Measurements from ENCODE around the gene PAF1. TPM values are rescaled to one million over a fixed set of nuclear protein-coding genes. Genes with fewer than 3 reads are reported as not detected.

The PAF1 gene
- total and polyA plus RNA-seq, 2 of the 13 experiments (the other 11 are each of a cell fraction or from before 2014, with no cell fraction given), result 30.2 to 31.1 TPM

DNA sequence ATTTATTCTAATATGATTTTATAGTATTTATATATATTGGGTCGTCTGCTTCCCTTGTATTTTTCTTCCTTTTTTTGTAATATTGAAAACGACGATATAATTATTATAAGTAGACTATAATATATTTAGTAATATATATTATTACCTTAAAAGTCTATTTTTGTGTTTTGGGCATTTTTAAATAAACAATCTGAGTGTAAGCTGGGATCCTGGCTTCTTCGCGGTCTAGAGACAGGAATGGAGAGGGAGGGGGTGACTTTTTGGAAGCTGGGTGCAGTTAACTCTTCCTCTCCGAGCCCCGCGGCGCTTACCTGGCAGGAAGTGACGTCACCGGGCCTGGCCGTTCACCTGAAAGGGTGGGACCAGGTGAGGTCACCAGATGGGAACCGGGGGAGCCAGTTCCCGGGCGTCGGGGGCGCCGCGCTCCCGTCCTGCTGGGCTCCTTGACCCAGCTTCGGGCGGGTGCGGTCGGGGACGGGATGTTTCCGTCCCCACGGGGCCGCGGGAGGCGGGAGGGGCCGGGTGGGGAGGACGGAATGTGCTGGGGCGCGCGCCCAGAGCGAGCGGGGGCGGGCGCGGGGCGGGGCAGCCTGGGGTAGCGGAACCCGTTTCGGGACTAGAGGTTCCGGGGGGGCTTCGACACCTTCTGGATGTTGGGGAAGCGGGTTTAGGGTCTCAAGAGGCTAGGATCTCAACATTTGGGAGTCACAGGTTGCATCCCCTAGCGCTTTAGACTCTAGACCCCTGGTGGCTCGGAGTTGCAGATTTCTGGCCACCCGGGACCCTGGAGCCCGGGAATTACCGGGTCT lies 18.5 kb upstream of the PAF1 start (continued):
- TF ChIP-seq ZNF616 (CRISPR knock-in tag; IDR thresholded peaks at IDR 0.05; ENCODE audit: low read depth) (0 out of 2 replicates have a peak, but pooled peaks have one; percentile 29), ZNF570 (CRISPR knock-in tag; IDR thresholded peaks at IDR 0.05; ENCODE audit: borderline replicate concordance) (no peak), CBX5 (CRISPR knock-in tag; IDR thresholded peaks at IDR 0.05; ENCODE audit: borderline replicate concordance) (no peak), ZNF292 (CRISPR knock-in tag; IDR thresholded peaks at IDR 0.05; ENCODE audit: borderline replicate concordance, low read depth) (no peak), AGO2 (optimal IDR thresholded peaks at IDR 0.05; ENCODE audit: low read depth, low read length) (peak; percentile 91), GATAD1 (CRISPR knock-in tag; IDR thresholded peaks at IDR 0.05) (no peak), CAMTA2 (CRISPR knock-in tag; IDR thresholded peaks at IDR 0.05; ENCODE audit: borderline replicate concordance) (no peak), ZNF317 (CRISPR knock-in tag; IDR thresholded peaks at IDR 0.05) (no peak), ZNF263 (CRISPR knock-in tag; IDR thresholded peaks at IDR 0.05) (0 out of 2 replicates have a peak, but pooled peaks have one; percentile 10), NFE2L2 (IDR thresholded peaks at IDR 0.05; ENCODE audit: low read length) (no peak), HIVEP1 (CRISPR knock-in tag; IDR thresholded peaks at IDR 0.05) (no peak), HNRNPH1 (optimal IDR thresholded peaks at IDR 0.05; ENCODE audit: low read depth, low read length) (no peak), IKZF4 (CRISPR knock-in tag; IDR thresholded peaks at IDR 0.05; ENCODE audit: borderline replicate concordance, low read depth, not compliant biosample characterization) (no peak), ZNF264 (CRISPR knock-in tag; IDR thresholded peaks at IDR 0.05) (0 out of 2 replicates have a peak, but pooled peaks have one; percentile 28), CEBPB (IDR thresholded peaks at IDR 0.05; ENCODE audit: borderline replicate concordance, low read depth, low read length) (no peak)
- TF ChIP-seq, protein P1, sequence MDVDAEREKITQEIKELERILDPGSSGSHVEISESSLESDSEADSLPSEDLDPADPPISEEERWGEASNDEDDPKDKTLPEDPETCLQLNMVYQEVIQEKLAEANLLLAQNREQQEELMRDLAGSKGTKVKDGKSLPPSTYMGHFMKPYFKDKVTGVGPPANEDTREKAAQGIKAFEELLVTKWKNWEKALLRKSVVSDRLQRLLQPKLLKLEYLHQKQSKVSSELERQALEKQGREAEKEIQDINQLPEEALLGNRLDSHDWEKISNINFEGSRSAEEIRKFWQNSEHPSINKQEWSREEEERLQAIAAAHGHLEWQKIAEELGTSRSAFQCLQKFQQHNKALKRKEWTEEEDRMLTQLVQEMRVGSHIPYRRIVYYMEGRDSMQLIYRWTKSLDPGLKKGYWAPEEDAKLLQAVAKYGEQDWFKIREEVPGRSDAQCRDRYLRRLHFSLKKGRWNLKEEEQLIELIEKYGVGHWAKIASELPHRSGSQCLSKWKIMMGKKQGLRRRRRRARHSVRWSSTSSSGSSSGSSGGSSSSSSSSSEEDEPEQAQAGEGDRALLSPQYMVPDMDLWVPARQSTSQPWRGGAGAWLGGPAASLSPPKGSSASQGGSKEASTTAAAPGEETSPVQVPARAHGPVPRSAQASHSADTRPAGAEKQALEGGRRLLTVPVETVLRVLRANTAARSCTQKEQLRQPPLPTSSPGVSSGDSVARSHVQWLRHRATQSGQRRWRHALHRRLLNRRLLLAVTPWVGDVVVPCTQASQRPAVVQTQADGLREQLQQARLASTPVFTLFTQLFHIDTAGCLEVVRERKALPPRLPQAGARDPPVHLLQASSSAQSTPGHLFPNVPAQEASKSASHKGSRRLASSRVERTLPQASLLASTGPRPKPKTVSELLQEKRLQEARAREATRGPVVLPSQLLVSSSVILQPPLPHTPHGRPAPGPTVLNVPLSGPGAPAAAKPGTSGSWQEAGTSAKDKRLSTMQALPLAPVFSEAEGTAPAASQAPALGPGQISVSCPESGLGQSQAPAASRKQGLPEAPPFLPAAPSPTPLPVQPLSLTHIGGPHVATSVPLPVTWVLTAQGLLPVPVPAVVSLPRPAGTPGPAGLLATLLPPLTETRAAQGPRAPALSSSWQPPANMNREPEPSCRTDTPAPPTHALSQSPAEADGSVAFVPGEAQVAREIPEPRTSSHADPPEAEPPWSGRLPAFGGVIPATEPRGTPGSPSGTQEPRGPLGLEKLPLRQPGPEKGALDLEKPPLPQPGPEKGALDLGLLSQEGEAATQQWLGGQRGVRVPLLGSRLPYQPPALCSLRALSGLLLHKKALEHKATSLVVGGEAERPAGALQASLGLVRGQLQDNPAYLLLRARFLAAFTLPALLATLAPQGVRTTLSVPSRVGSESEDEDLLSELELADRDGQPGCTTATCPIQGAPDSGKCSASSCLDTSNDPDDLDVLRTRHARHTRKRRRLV (CRISPR knock-in tag; IDR thresholded peaks at IDR 0.05), result no peak
- TF ChIP-seq, protein P2, sequence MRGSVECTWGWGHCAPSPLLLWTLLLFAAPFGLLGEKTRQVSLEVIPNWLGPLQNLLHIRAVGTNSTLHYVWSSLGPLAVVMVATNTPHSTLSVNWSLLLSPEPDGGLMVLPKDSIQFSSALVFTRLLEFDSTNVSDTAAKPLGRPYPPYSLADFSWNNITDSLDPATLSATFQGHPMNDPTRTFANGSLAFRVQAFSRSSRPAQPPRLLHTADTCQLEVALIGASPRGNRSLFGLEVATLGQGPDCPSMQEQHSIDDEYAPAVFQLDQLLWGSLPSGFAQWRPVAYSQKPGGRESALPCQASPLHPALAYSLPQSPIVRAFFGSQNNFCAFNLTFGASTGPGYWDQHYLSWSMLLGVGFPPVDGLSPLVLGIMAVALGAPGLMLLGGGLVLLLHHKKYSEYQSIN (CRISPR knock-in tag; IDR thresholded peaks at IDR 0.05; ENCODE audit: borderline replicate concordance), result no peak
- TF ChIP-seq, protein P3, sequence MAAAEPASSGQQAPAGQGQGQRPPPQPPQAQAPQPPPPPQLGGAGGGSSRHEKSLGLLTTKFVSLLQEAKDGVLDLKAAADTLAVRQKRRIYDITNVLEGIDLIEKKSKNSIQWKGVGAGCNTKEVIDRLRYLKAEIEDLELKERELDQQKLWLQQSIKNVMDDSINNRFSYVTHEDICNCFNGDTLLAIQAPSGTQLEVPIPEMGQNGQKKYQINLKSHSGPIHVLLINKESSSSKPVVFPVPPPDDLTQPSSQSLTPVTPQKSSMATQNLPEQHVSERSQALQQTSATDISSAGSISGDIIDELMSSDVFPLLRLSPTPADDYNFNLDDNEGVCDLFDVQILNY (CRISPR knock-in tag; conservative IDR thresholded peaks at IDR 0.05), result no peak
- TF ChIP-seq, protein P4, sequence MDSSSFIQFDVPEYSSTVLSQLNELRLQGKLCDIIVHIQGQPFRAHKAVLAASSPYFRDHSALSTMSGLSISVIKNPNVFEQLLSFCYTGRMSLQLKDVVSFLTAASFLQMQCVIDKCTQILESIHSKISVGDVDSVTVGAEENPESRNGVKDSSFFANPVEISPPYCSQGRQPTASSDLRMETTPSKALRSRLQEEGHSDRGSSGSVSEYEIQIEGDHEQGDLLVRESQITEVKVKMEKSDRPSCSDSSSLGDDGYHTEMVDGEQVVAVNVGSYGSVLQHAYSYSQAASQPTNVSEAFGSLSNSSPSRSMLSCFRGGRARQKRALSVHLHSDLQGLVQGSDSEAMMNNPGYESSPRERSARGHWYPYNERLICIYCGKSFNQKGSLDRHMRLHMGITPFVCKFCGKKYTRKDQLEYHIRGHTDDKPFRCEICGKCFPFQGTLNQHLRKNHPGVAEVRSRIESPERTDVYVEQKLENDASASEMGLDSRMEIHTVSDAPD (CRISPR knock-in tag; IDR thresholded peaks at IDR 0.05), result no peak

Data from HepG2 (cell line).